ENCODE data around the gene BUB3. TPM values are rescaled to one million over a fixed set of nuclear protein-coding genes. Genes with fewer than 3 reads are reported as not detected.
A peak's percentile ranks its signal among the peaks of the same experiment; 100 is the strongest.

Gene BUB3
- total RNA-seq, 1 donor from 2014 or later: 94.6 TPM

GRCh38 chr10:123204127-123204461, 49.9 kb downstream of the BUB3 start:
- DNase-seq: peak; percentile 1

GRCh38 chr10:123205041-123205440, 50.8 kb downstream of the BUB3 start:
- DNase-seq: no peak

DNA sequence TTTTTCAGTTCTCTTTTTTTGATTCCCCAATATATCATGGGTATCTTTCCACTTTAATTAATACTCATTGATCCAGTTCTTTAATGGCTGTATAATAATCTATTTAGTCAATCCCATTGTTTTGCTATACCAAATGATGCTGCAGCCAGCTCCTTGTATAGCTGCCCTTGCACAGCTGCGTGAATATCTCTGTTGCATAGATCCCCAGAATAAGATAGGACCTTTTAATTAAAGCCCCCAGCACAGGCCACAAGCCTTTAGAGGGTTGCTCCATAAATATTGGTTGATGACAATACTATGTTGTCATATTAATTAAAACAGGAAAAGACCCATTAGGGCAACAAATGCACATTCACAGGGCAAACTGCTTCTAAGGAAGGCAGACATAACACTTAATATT, 57.9 kb downstream of the BUB3 start:
- no peak for DNase-seq

- DNase-seq: no peak
Measured at GRCh38 chr10:123212640-123213039, 58.4 kb downstream of the BUB3 start.

DNA sequence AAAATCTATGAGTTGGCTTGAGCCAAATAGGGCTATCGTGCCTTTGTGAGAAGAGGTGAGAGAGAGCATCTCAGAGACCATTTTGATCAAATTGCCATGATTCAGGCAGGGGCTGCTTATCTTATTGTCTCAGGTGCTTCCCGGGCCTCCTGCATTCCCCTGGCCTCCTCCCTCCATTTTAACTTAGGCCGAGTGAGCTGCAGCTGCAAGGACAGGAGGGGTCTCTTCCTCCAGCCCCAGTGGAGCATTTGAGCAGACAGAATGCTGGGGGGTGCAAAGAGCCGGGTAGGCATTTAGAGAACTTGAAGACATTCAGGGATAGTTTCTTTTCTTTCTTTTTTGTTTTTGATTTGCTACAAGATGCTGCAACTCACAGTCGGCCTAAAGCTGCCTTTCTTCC, 59.0 kb downstream of the BUB3 start:
- no peak for DNase-seq

Other genes starting within 250 kb of the BUB3 start
- not detected for gene FAM24A, start 243.8 kb upstream of the BUB3 start, total RNA-seq
- gene C10orf88, start 200.2 kb upstream of the BUB3 start, total RNA-seq: 9.7 TPM
- gene PSTK, start 174.0 kb upstream of the BUB3 start, total RNA-seq: 3.0 TPM
- 10.6 TPM for gene IKZF5, start 145.6 kb upstream of the BUB3 start, total RNA-seq
- 24.7 TPM for gene ACADSB, start 145.4 kb upstream of the BUB3 start, total RNA-seq
- gene HMX3, start 18.4 kb upstream of the BUB3 start, total RNA-seq: not detected
- gene HMX2, start 6.3 kb upstream of the BUB3 start, total RNA-seq: not detected